Panc1 (cell line): Measurements from ENCODE around the gene DDX10. TPM values are rescaled to one million over a fixed set of nuclear protein-coding genes. Genes with fewer than 3 reads are reported as not detected.
A peak's percentile ranks its signal among the peaks of the same experiment; 100 is the strongest.

Experiments used
- ATAC-seq: fragments of 200-7000 bp; cut with Tn5 transposase; 2 replicates; pipeline ENCODE4 v1.9.1; 2020; ENCODE audit warnings: mild to moderate bottlenecking, moderate library complexity
- BruUV-seq: library from RNA; stranded (reverse); fragments of 400-500 nt; replicated peaks from 2 replicates; lab custom pipeline; 2021; lab: Mats Ljungman, UMichigan
- CTCF ChIA-PET: fragments of 300-600 bp; sonication (Branson Sonifier 250); formaldehyde crosslinking; loops from one replicate; lab custom pipeline; 2022; ENCODE audit warnings: antibody characterized with exemption; lab: Charles Lee
- POLR2A ChIA-PET: fragments of 300-600 bp; sonication (Branson Sonifier 250); formaldehyde crosslinking; loops from one replicate; lab custom pipeline; 2022; ENCODE audit warnings: antibody characterized with exemption; lab: Charles Lee
- DNase-seq: peaks from one replicate; pipeline ENCODE4 v3.0.0-alpha.2; 2010; ENCODE audit warnings: low read depth, low spot score
- H3K27ac ChIP-seq: 2 replicates; pipeline ENCODE4 v1.5.1; 2011; ENCODE audit warnings: mild to moderate bottlenecking, low read length, inconsistent platforms
- H3K27me3 ChIP-seq: fragments of 200-500 bp; sonication (Bioruptor generic); 2 replicates; pipeline ENCODE4 v1.6.0; 2014; ENCODE audit warnings: low read length, inconsistent platforms; ENCODE audit not compliant: control insufficient read depth, insufficient read depth
- H3K36me3 ChIP-seq: fragments of 200-500 bp; sonication (Bioruptor generic); 2 replicates; pipeline ENCODE4 v1.5.1; 2014; ENCODE audit warnings: inconsistent platforms, mild to moderate bottlenecking, low read length, moderate library complexity; ENCODE audit not compliant: control insufficient read depth, insufficient read depth
- H3K4me1 ChIP-seq: 2 replicates; pipeline ENCODE4 v1.5.1; 2011; ENCODE audit warnings: inconsistent platforms, mild to moderate bottlenecking, low read length, moderate library complexity; ENCODE audit not compliant: control insufficient read depth, insufficient read depth
- H3K4me3 ChIP-seq, 2 experiments: 2 replicates each; pipeline ENCODE4 v1.5.1; 2011 to 2012; ENCODE audit warnings: low read depth in 2 of 2, low read length in 2 of 2, mild to moderate bottlenecking in 2 of 2, inconsistent platforms in 1 of 2, moderate library complexity in 1 of 2
- H3K9me3 ChIP-seq: fragments of 200-500 bp; sonication (Bioruptor generic); 2 replicates; pipeline ENCODE4 v1.5.1; 2014; ENCODE audit warnings: low read depth, mild to moderate bottlenecking, inconsistent platforms, low read length, moderate library complexity; ENCODE audit not compliant: control insufficient read depth, insufficient read depth
- POLR2AphosphoS5 ChIP-seq: IDR thresholded peaks from 2 replicates; pipeline ENCODE4 v1.6.1; 2012; ENCODE audit warnings: mild to moderate bottlenecking, low read depth, low read length, moderate library complexity
- REST ChIP-seq, 2 experiments: IDR thresholded peaks; 2 replicates each; pipeline ENCODE4 v1.6.1; 2011 to 2012; ENCODE audit warnings: low read depth in 2 of 2, control low read depth in 1 of 2, low read length in 1 of 2, mild to moderate bottlenecking in 1 of 2, moderate library complexity in 1 of 2; ENCODE audit not compliant: insufficient read depth in 1 of 2
- SIN3A ChIP-seq: IDR thresholded peaks from 2 replicates; pipeline ENCODE4 v1.6.1; 2012; ENCODE audit warnings: low read depth, mild to moderate bottlenecking, low read length, moderate library complexity, borderline replicate concordance; ENCODE audit not compliant: insufficient read depth
- TCF7L2 ChIP-seq: IDR thresholded peaks from 2 replicates; pipeline ENCODE4 v1.6.1; 2011; ENCODE audit warnings: mild to moderate bottlenecking, low read depth, low read length, inconsistent platforms
- in situ Hi-C: cut with HindIII; loops from 2 replicates; pipeline ENCODE4 v1.10.0; 2016; ENCODE audit warnings: low sequenced_read_pairs, low pct_unique_long_range_greater_than_20kb
- intact Hi-C: fragments of 100-400 bp; cut with micrococcal nuclease; formaldehyde crosslinking; loops from one replicate; pipeline ENCODE4 v1.10.0; 2022; ENCODE audit not compliant: unreplicated experiment
- total RNA-seq: library from RNA; stranded (reverse); gene quantifications from one replicate; pipeline ENCODE4 v1.2.1, GENCODE V29; 2021; ENCODE audit not compliant: unreplicated experiment
- TF ChIP-seq, protein P1 (sequence below): fragments of 450-650 bp; IDR thresholded peaks from 2 replicates; pipeline ENCODE4 v1.5.1; 2017; ENCODE audit warnings: mild to moderate bottlenecking

DDX10 gene
- total RNA-seq, 1 experiment from 2014 or later: 48.8 TPM

DNA sequence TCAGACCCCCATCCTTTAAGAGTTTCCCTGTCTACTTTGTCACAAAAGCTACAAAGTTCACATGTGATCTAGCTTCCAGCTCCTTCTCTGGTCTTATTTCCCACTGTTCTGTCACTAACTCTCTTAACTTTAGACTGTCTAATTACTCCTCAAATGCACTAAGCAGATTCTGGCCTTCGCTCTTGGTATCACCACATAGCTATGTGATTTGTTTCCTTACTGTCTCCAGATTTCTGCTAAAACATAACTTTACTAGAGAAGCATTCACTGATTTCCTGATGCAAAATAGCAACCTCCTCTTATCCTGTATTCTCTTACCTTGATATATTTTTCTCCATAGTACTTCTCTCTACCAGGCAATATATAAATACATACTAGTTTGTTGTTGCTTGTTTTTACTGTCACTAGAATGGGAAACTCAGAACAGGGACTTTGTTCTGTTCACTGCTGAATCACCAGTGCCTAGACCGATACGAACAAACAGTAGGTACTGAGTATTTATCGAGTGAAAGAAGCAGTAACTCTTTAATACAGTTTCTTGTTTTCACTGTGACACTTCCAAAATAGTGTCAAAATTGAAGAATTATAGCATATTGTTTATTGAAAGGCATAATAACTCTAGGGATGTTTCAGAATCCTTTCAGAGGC is 205.6 kb downstream of the DDX10 start:
- ChIA-PET POLR2A (no interaction called here), CTCF (interaction anchor here (1.5 kb wide), 1 partner anchor 172 kb away, joined by 4 read pairs; no protein-coding TSS in a partner anchor)
- no peak overlapping the region for H3K27ac ChIP-seq
- H3K9me3 ChIP-seq: no peaks in the 10 kb centered on the region
- intact Hi-C loops (loop anchor here (5.0 kb wide), 1 partner anchor 173 kb away; no protein-coding TSS in a partner anchor), in situ Hi-C loops (no loop called here)
- TF ChIP-seq POLR2AphosphoS5 (no peak), REST (IDR thresholded peaks at IDR 0.05; ENCODE audit: insufficient read depth in 1 of 2, low read depth in 2 of 2, low read length in 1 of 2) (no peak), SIN3A (no peak), TCF7L2 (no peak)
- TF ChIP-seq, protein P1, sequence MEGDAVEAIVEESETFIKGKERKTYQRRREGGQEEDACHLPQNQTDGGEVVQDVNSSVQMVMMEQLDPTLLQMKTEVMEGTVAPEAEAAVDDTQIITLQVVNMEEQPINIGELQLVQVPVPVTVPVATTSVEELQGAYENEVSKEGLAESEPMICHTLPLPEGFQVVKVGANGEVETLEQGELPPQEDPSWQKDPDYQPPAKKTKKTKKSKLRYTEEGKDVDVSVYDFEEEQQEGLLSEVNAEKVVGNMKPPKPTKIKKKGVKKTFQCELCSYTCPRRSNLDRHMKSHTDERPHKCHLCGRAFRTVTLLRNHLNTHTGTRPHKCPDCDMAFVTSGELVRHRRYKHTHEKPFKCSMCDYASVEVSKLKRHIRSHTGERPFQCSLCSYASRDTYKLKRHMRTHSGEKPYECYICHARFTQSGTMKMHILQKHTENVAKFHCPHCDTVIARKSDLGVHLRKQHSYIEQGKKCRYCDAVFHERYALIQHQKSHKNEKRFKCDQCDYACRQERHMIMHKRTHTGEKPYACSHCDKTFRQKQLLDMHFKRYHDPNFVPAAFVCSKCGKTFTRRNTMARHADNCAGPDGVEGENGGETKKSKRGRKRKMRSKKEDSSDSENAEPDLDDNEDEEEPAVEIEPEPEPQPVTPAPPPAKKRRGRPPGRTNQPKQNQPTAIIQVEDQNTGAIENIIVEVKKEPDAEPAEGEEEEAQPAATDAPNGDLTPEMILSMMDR: no peak
- peak; percentile 33 for DNase-seq
- H3K4me1 ChIP-seq: no peaks in the 10 kb centered on the region; the same call in 1 of the 2 replicates
- peak; percentile 45; the same call in 1 of the 2 replicates for ATAC-seq
- no TSS peak for BruUV-seq
- no peaks in the 10 kb centered on the region for H3K36me3 ChIP-seq
- no peak overlapping the region for H3K4me3 ChIP-seq
- H3K27me3 ChIP-seq: no peaks in the 10 kb centered on the region

DNA sequence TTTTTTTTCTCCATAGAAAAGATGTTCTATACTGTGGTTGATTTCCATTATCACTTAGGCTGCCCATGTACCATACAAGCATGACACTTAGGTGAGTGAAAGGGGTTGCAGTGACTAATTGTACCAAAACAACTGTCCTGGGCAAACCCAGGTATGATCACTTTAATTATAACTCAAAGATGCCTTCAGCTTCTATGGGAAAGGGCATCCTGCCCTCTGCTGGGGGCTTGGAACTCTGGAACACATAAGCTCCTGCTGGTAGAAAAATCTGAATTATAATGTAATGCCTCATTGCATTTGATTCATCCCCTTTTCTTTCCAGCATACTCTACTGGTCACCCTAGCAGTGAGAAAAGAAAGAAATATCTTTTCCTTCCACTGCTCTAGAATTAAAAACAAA is 206.3 kb downstream of the DDX10 start:
- Histone ChIP-seq H3K27me3 (no peaks in the 10 kb centered on the region), H3K27ac (no peak overlapping the region), H3K4me3 (no peak overlapping the region), H3K9me3 (no peaks in the 10 kb centered on the region), H3K36me3 (no peaks in the 10 kb centered on the region), H3K4me1 (no peaks in the 10 kb centered on the region; the same call in 1 of the 2 replicates)
- in situ Hi-C loops: no loop called here
- CTCF ChIA-PET: interaction anchor here (0.6 to 1.5 kb wide), 2 partner anchors 173 to 1413 kb away, joined by 4 to 5 read pairs; no protein-coding TSS in a partner anchor
- DNase-seq (no peak), ATAC-seq (peak; percentile 63; the same call in 1 of the 2 replicates)
- intact Hi-C loops: loop anchor here (5.0 kb wide), 1 partner anchor 174 kb away; no protein-coding TSS in a partner anchor
- TF ChIP-seq, protein P1: peak; percentile 73
- TF ChIP-seq TCF7L2: no peak
- no TSS peak for BruUV-seq
- POLR2A ChIA-PET: no interaction called here
